HepG2 (cell line): ENCODE results near the gene LRRC25. TPM values are rescaled to one million over a fixed set of nuclear protein-coding genes. Genes with fewer than 3 reads are reported as not detected.
A peak's percentile ranks its signal among the peaks of the same experiment; 100 is the strongest.

Experiments used
- BHLHE40 ChIP-seq: IDR thresholded peaks from 2 replicates; pipeline ENCODE4 v1.6.1; 2011; ENCODE audit warnings: low read length, improper control_type of control experiment
- CENPT ChIP-seq: sonication (generic); formaldehyde crosslinking; IDR thresholded peaks from 2 replicates; pipeline ENCODE4 v1.8.0; 2022; ENCODE audit warnings: low read depth, mild to moderate bottlenecking, moderate library complexity, missing genetic modification reagents
- CREB1 ChIP-seq, 2 experiments: fragments of 450-650 bp in 1 of 2; IDR thresholded peaks; 2 replicates each; pipeline ENCODE4 v1.6.1; 2016 to 2017; ENCODE audit warnings: control low read depth in 1 of 2, mild to moderate bottlenecking in 1 of 2, missing compliant biosample characterization in 1 of 2, missing genetic modification characterization in 1 of 2
- JDP2 ChIP-seq: sonication (generic); formaldehyde crosslinking; IDR thresholded peaks from 2 replicates; pipeline ENCODE4 v1.8.1; 2022; ENCODE audit warnings: missing genetic modification reagents, borderline replicate concordance
- NFKBIZ ChIP-seq: IDR thresholded peaks from 2 replicates; pipeline ENCODE4 v1.6.1; 2018; ENCODE audit warnings: missing genetic modification reagents, missing compliant biosample characterization
- NFYC ChIP-seq: IDR thresholded peaks from 2 replicates; pipeline ENCODE4 v1.6.1; 2016; ENCODE audit warnings: missing genetic modification reagents, missing compliant biosample characterization
- NR3C1 ChIP-seq: sonication (generic); formaldehyde crosslinking; IDR thresholded peaks from 2 replicates; pipeline ENCODE4 v1.4.0; 2020; ENCODE audit warnings: missing genetic modification reagents
- RCOR2 ChIP-seq: IDR thresholded peaks from 2 replicates; pipeline ENCODE4 v1.6.1; 2016; ENCODE audit warnings: missing biosample characterization, missing genetic modification reagents
- SUZ12 ChIP-seq: fragments of 150-350 bp; IDR thresholded peaks from 2 replicates; pipeline ENCODE4 v1.6.1; 2014; ENCODE audit warnings: low read depth, low read length
- TBX2 ChIP-seq: sonication (generic); formaldehyde crosslinking; IDR thresholded peaks from 2 replicates; pipeline ENCODE4 v1.5.0; 2020; ENCODE audit warnings: missing genetic modification reagents, mild to moderate bottlenecking, borderline replicate concordance
- ZFP36L1 ChIP-seq: sonication (generic); formaldehyde crosslinking; IDR thresholded peaks from 2 replicates; pipeline ENCODE4 v1.8.0; 2022; ENCODE audit warnings: mild to moderate bottlenecking, missing genetic modification reagents, moderate library complexity
- ZNF207 ChIP-seq: fragments of 450-650 bp; IDR thresholded peaks from 2 replicates; pipeline ENCODE4 v1.6.1; 2016; ENCODE audit warnings: antibody characterized with exemption, borderline replicate concordance
- ZNF251 ChIP-seq: sonication (generic); formaldehyde crosslinking; IDR thresholded peaks from 2 replicates; pipeline ENCODE4 v1.9.0; 2021; ENCODE audit warnings: mild to moderate bottlenecking, missing genetic modification reagents
- ZNF253 ChIP-seq: sonication (generic); formaldehyde crosslinking; IDR thresholded peaks from 2 replicates; pipeline ENCODE4 v1.8.0; 2022; ENCODE audit warnings: mild to moderate bottlenecking, missing genetic modification reagents, borderline replicate concordance
- ZNF326 ChIP-seq: sonication (generic); formaldehyde crosslinking; IDR thresholded peaks from 2 replicates; pipeline ENCODE4 v1.4.0; 2020; ENCODE audit warnings: missing genetic modification reagents, borderline replicate concordance
- ZNF33A ChIP-seq: sonication (generic); formaldehyde crosslinking; IDR thresholded peaks from 2 replicates; pipeline ENCODE4 v1.5.1; 2020; ENCODE audit warnings: missing genetic modification reagents, mild to moderate bottlenecking, moderate library complexity, borderline replicate concordance
- ZNF382 ChIP-seq: sonication (generic); formaldehyde crosslinking; IDR thresholded peaks from 2 replicates; pipeline ENCODE4 v1.5.0; 2020; ENCODE audit warnings: missing genetic modification reagents, mild to moderate bottlenecking, borderline replicate concordance
- ZNF780A ChIP-seq: sonication (generic); formaldehyde crosslinking; IDR thresholded peaks from 2 replicates; pipeline ENCODE4 v1.8.0; 2022; ENCODE audit warnings: mild to moderate bottlenecking, missing genetic modification reagents, moderate library complexity
- ZNF788 ChIP-seq: sonication (generic); formaldehyde crosslinking; IDR thresholded peaks from 2 replicates; pipeline ENCODE4 v1.5.0; 2020; ENCODE audit warnings: mild to moderate bottlenecking, missing genetic modification reagents, borderline replicate concordance
- ZNF816 ChIP-seq: sonication (generic); formaldehyde crosslinking; IDR thresholded peaks from 2 replicates; pipeline ENCODE4 v1.8.0; 2022; ENCODE audit warnings: missing genetic modification reagents, mild to moderate bottlenecking, borderline replicate concordance
- polyA plus RNA-seq, 8 experiments: library from polyadenylated mRNA; depleted of rRNA in 3 of 8; stranded (reverse) in 7 of 8; unstranded in 1 of 8; fragments of >200 nt; fragmentation: Illumina TruSeq in 4 of 8; extraction: Trizol in 4 of 8; gene quantifications; 2 replicates each; pipeline versions ENCODE4 v1.2.1 to v1.2.3, GENCODE V29; 2011 to 2016; ENCODE audit warnings: low read depth in 4 of 8, missing spikeins in 1 of 8, mixed read lengths in 1 of 8; ENCODE audit not compliant: insufficient read depth in 1 of 8
- total RNA-seq, 5 experiments: library from RNA; depleted of rRNA; stranded (reverse); fragments of >200 nt; fragmentation: Illumina TruSeq; extraction: Trizol; gene quantifications; 2 replicates each; pipeline ENCODE4 v1.2.3, GENCODE V29; 2016; ENCODE audit warnings: low read depth in 1 of 5
- TF ChIP-seq, protein P1 (sequence below), 2 experiments: fragments of 450-650 bp in 1 of 2; sonication (generic) in 1 of 2; formaldehyde crosslinking in 1 of 2; IDR thresholded peaks; 2 replicates each; pipeline versions ENCODE4 v1.6.1 to v1.8.0; 2016 to 2022; ENCODE audit warnings: antibody characterized with exemption in 1 of 2, mild to moderate bottlenecking in 1 of 2, missing genetic modification reagents in 1 of 2

LRRC25 gene
- total and polyA plus RNA-seq, 2 of the 13 experiments (the other 11 are each of a cell fraction or from before 2014, with no cell fraction given) = 0.13 to 0.53 TPM

DNA sequence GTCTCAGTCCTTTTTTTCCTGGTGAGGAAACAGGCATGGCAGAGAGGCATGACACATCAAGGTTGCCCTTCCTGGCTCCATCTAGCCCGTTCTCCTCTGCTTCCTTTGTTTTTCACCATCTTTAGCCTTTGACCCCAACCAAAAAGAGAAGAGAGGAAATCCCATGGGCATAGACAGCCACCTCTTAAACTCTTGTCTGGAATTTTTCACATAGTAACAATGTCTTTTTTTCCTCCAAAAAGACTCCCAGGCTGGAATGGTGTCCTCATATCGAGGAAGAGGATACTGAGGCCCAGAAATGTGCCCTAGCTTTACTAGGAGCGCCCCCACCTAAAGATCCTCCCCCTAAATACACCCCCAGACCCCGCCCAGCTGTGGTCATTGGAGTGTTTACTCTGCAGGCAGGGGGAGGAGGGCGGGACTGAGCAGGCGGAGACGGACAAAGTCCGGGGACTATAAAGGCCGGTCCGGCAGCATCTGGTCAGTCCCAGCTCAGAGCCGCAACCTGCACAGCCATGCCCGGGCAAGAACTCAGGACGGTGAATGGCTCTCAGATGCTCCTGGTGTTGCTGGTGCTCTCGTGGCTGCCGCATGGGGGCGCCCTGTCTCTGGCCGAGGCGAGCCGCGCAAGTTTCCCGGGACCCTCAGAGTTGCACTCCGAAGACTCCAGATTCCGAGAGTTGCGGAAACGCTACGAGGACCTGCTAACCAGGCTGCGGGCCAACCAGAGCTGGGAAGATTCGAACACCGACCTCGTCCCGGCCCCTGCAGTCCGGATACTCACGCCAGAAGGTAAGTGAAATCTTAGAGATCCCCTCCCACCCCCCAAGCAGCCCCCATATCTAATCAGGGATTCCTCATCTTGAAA is 11.5 kb downstream of the LRRC25 start, which contains the start of gene GDF15 (continued):
- TF ChIP-seq CENPT (peak; percentile 85; the same call in 1 of the 2 replicates), ZNF326 (peak; percentile 67; the same call in 1 of the 2 replicates), ZNF816 (CRISPR knock-in tag) (peak; percentile 94), ZNF788 (CRISPR knock-in tag) (peak; percentile 88; the same call in 1 of the 2 replicates), ZNF251 (CRISPR knock-in tag) (peak; percentile 69; the same call in 1 of the 2 replicates), TBX2 (CRISPR knock-in tag) (peak; percentile 86), BHLHE40 (peak; percentile 72), ZNF780A (peak; percentile 87; the same call in 1 of the 2 replicates), NR3C1 (CRISPR knock-in tag) (no peak), CREB1 (IDR thresholded peaks at IDR 0.05) (0 out of 2 replicates have a peak, but pooled peaks have one; percentile 16), CREB1 (CRISPR knock-in tag; IDR thresholded peaks at IDR 0.05) (peak; percentile 67), ZNF382 (CRISPR knock-in tag) (no peak), ZNF207 (no peak), SUZ12 (no peak), NFYC (CRISPR knock-in tag) (peak; percentile 43; the same call in 1 of the 2 replicates), ZNF33A (CRISPR knock-in tag) (peak; percentile 86; the same call in 1 of the 2 replicates), NFKBIZ (CRISPR knock-in tag) (peak; percentile 86), ZNF253 (CRISPR knock-in tag) (no peak), JDP2 (CRISPR knock-in tag) (peak; percentile 57; the same call in 1 of the 2 replicates), RCOR2 (CRISPR knock-in tag) (no peak), ZFP36L1 (CRISPR knock-in tag) (peak; percentile 94)
- TF ChIP-seq, protein P1, sequence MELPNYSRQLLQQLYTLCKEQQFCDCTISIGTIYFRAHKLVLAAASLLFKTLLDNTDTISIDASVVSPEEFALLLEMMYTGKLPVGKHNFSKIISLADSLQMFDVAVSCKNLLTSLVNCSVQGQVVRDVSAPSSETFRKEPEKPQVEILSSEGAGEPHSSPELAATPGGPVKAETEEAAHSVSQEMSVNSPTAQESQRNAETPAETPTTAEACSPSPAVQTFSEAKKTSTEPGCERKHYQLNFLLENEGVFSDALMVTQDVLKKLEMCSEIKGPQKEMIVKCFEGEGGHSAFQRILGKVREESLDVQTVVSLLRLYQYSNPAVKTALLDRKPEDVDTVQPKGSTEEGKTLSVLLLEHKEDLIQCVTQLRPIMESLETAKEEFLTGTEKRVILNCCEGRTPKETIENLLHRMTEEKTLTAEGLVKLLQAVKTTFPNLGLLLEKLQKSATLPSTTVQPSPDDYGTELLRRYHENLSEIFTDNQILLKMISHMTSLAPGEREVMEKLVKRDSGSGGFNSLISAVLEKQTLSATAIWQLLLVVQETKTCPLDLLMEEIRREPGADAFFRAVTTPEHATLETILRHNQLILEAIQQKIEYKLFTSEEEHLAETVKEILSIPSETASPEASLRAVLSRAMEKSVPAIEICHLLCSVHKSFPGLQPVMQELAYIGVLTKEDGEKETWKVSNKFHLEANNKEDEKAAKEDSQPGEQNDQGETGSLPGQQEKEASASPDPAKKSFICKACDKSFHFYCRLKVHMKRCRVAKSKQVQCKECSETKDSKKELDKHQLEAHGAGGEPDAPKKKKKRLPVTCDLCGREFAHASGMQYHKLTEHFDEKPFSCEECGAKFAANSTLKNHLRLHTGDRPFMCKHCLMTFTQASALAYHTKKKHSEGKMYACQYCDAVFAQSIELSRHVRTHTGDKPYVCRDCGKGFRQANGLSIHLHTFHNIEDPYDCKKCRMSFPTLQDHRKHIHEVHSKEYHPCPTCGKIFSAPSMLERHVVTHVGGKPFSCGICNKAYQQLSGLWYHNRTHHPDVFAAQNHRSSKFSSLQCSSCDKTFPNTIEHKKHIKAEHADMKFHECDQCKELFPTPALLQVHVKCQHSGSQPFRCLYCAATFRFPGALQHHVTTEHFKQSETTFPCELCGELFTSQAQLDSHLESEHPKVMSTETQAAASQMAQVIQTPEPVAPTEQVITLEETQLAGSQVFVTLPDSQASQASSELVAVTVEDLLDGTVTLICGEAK (IDR thresholded peaks at IDR 0.05) = no peak
- TF ChIP-seq, protein P1 (CRISPR knock-in tag; IDR thresholded peaks at IDR 0.05) = peak; percentile 72; the same call in 1 of the 2 replicates
